ENCODE results near the gene CFAP46.
A peak's percentile ranks its signal among the peaks of the same experiment; 100 is the strongest.

The CFAP46 gene

GRCh38 chr10:132985546-132985900 is 43.2 kb upstream of the CFAP46 start:
- Histone ChIP-seq H3K9ac (ENCODE audit: low read length in 2 of 2) (no peak overlapping the region), H3K27me3 (ENCODE audit: control insufficient read depth in 1 of 2, insufficient read depth in 2 of 2, low read length in 2 of 2) (peaks cover 2 to 4% of the 10 kb centered on the region in 2 donors)

GRCh38 chr10:132984801-132985545 is 42.6 kb upstream of the CFAP46 start:
- H3K36me3 ChIP-seq (ENCODE audit: control insufficient read depth in 2 of 2, insufficient read depth in 2 of 2, low read length in 2 of 2): no peaks in the 10 kb centered on the region
- H3K9ac ChIP-seq (ENCODE audit: low read length in 2 of 2): no peak overlapping the region
- no peak overlapping the region for H3K27ac ChIP-seq (ENCODE audit: low read length)
- peaks cover 2 to 4% of the 10 kb centered on the region in 2 donors for H3K27me3 ChIP-seq (ENCODE audit: control insufficient read depth in 1 of 2, insufficient read depth in 2 of 2, low read length in 2 of 2)
- H3K4me1 ChIP-seq (ENCODE audit: control insufficient read depth, insufficient read depth, low read length): peaks cover 8% of the 10 kb centered on the region
- no peak overlapping the region for H3K4me3 ChIP-seq (ENCODE audit: low read length in 2 of 2)
- H3K9me3 ChIP-seq (ENCODE audit: control insufficient read depth in 2 of 2, low read length in 2 of 2): no peaks in the 10 kb centered on the region

More at GRCh38 chr10:132985546-132985900, 43.2 kb upstream of the CFAP46 start:
- Histone ChIP-seq H3K4me1 (ENCODE audit: control insufficient read depth, insufficient read depth, low read length) (peaks cover 8% of the 10 kb centered on the region), H3K9me3 (ENCODE audit: control insufficient read depth in 2 of 2, low read length in 2 of 2) (no peaks in the 10 kb centered on the region), H3K27ac (ENCODE audit: low read length) (no peak overlapping the region), H3K36me3 (ENCODE audit: control insufficient read depth in 2 of 2, insufficient read depth in 2 of 2, low read length in 2 of 2) (no peaks in the 10 kb centered on the region), H3K4me3 (ENCODE audit: low read length in 2 of 2) (no peak overlapping the region)

- Histone ChIP-seq H3K9me3 (ENCODE audit: control insufficient read depth in 2 of 2, low read length in 2 of 2) (no peaks in the 10 kb centered on the region), H3K4me3 (ENCODE audit: low read length in 2 of 2) (no peak overlapping the region), H3K27me3 (ENCODE audit: control insufficient read depth in 1 of 2, insufficient read depth in 2 of 2, low read length in 2 of 2) (peaks cover 3 to 4% of the 10 kb centered on the region in 2 donors), H3K9ac (ENCODE audit: low read length in 2 of 2) (no peak overlapping the region), H3K4me1 (ENCODE audit: control insufficient read depth, insufficient read depth, low read length) (peaks cover 8% of the 10 kb centered on the region), H3K36me3 (ENCODE audit: control insufficient read depth in 2 of 2, insufficient read depth in 2 of 2, low read length in 2 of 2) (no peaks in the 10 kb centered on the region), H3K27ac (ENCODE audit: low read length) (no peak overlapping the region)
Measured at GRCh38 chr10:132984008-132984295, 41.6 kb upstream of the CFAP46 start.

GRCh38 chr10:132983252-132984007 is 41.1 kb upstream of the CFAP46 start:
- Histone ChIP-seq H3K36me3 (ENCODE audit: control insufficient read depth in 2 of 2, insufficient read depth in 2 of 2, low read length in 2 of 2) (no peaks in the 10 kb centered on the region), H3K27me3 (ENCODE audit: control insufficient read depth in 1 of 2, insufficient read depth in 2 of 2, low read length in 2 of 2) (peaks cover 3 to 4% of the 10 kb centered on the region in 2 donors), H3K27ac (ENCODE audit: low read length) (no peak overlapping the region), H3K9ac (ENCODE audit: low read length in 2 of 2) (no peak overlapping the region), H3K4me3 (ENCODE audit: low read length in 2 of 2) (no peak overlapping the region), H3K4me1 (ENCODE audit: control insufficient read depth, insufficient read depth, low read length) (peaks cover 8% of the 10 kb centered on the region), H3K9me3 (ENCODE audit: control insufficient read depth in 2 of 2, low read length in 2 of 2) (no peaks in the 10 kb centered on the region)

- H3K9ac ChIP-seq (ENCODE audit: low read length in 2 of 2): no peak overlapping the region
- peaks cover 3 to 4% of the 10 kb centered on the region in 2 donors for H3K27me3 ChIP-seq (ENCODE audit: control insufficient read depth in 1 of 2, insufficient read depth in 2 of 2, low read length in 2 of 2)
- no peak overlapping the region for H3K27ac ChIP-seq (ENCODE audit: low read length)
- peaks cover 2% of the 10 kb centered on the region for H3K4me1 ChIP-seq (ENCODE audit: control insufficient read depth, insufficient read depth, low read length)
- no peaks in the 10 kb centered on the region for H3K36me3 ChIP-seq (ENCODE audit: control insufficient read depth in 2 of 2, insufficient read depth in 2 of 2, low read length in 2 of 2)
- peak overlapping the region in 1 of 2 donors; percentile 47 for H3K4me3 ChIP-seq (ENCODE audit: low read length in 2 of 2)
- H3K9me3 ChIP-seq (ENCODE audit: control insufficient read depth in 2 of 2, low read length in 2 of 2): no peaks in the 10 kb centered on the region
Measured at GRCh38 chr10:132982301-132982989, 40.1 kb upstream of the CFAP46 start.

- Histone ChIP-seq H3K9ac (ENCODE audit: low read length in 2 of 2) (no peak overlapping the region), H3K27me3 (ENCODE audit: control insufficient read depth in 1 of 2, insufficient read depth in 2 of 2, low read length in 2 of 2) (peaks cover 4 to 7% of the 10 kb centered on the region in 2 donors), H3K4me1 (ENCODE audit: control insufficient read depth, insufficient read depth, low read length) (peaks cover 2% of the 10 kb centered on the region), H3K36me3 (ENCODE audit: control insufficient read depth in 2 of 2, insufficient read depth in 2 of 2, low read length in 2 of 2) (no peaks in the 10 kb centered on the region), H3K27ac (ENCODE audit: low read length) (no peak overlapping the region), H3K4me3 (ENCODE audit: low read length in 2 of 2) (no peak overlapping the region), H3K9me3 (ENCODE audit: control insufficient read depth in 2 of 2, low read length in 2 of 2) (no peaks in the 10 kb centered on the region)
Measured at GRCh38 chr10:132981746-132982145, 39.4 kb upstream of the CFAP46 start.

GRCh38 chr10:132981173-132981555 is 38.8 kb upstream of the CFAP46 start:
- Histone ChIP-seq H3K9me3 (ENCODE audit: control insufficient read depth in 2 of 2, low read length in 2 of 2) (no peaks in the 10 kb centered on the region), H3K9ac (ENCODE audit: low read length in 2 of 2) (no peak overlapping the region), H3K27ac (ENCODE audit: low read length) (no peak overlapping the region), H3K27me3 (ENCODE audit: control insufficient read depth in 1 of 2, insufficient read depth in 2 of 2, low read length in 2 of 2) (peaks cover 0 to 7% of the 10 kb centered on the region in 2 donors), H3K4me3 (ENCODE audit: low read length in 2 of 2) (peak overlapping the region in 1 of 2 donors; percentile 29), H3K36me3 (ENCODE audit: control insufficient read depth in 2 of 2, insufficient read depth in 2 of 2, low read length in 2 of 2) (no peaks in the 10 kb centered on the region), H3K4me1 (ENCODE audit: control insufficient read depth, insufficient read depth, low read length) (peaks cover 2% of the 10 kb centered on the region)

- H3K36me3 ChIP-seq (ENCODE audit: control insufficient read depth in 2 of 2, insufficient read depth in 2 of 2, low read length in 2 of 2): no peaks in the 10 kb centered on the region
- peak overlapping the region in 1 of 2 donors; percentile 29 for H3K4me3 ChIP-seq (ENCODE audit: low read length in 2 of 2)
- H3K4me1 ChIP-seq (ENCODE audit: control insufficient read depth, insufficient read depth, low read length): peaks cover 2% of the 10 kb centered on the region
- H3K9me3 ChIP-seq (ENCODE audit: control insufficient read depth in 2 of 2, low read length in 2 of 2): no peaks in the 10 kb centered on the region
- no peak overlapping the region for H3K27ac ChIP-seq (ENCODE audit: low read length)
- peaks cover 0 to 6% of the 10 kb centered on the region in 2 donors for H3K27me3 ChIP-seq (ENCODE audit: control insufficient read depth in 1 of 2, insufficient read depth in 2 of 2, low read length in 2 of 2)
- H3K9ac ChIP-seq (ENCODE audit: low read length in 2 of 2): no peak overlapping the region
Measured at GRCh38 chr10:132980426-132981172, 38.2 kb upstream of the CFAP46 start.

- Histone ChIP-seq H3K27me3 (ENCODE audit: control insufficient read depth in 1 of 2, insufficient read depth in 2 of 2, low read length in 2 of 2) (peaks cover 5 to 12% of the 10 kb centered on the region in 2 donors), H3K4me3 (ENCODE audit: low read length in 2 of 2) (peak overlapping the region in 1 of 2 donors; percentile 22), H3K4me1 (ENCODE audit: control insufficient read depth, insufficient read depth, low read length) (peaks cover 2% of the 10 kb centered on the region)
Measured at GRCh38 chr10:132979491-132980425, 37.4 kb upstream of the CFAP46 start.

More at GRCh38 chr10:132979491-132980425, 37.4 kb upstream of the CFAP46 start:
- no peak overlapping the region for H3K27ac ChIP-seq (ENCODE audit: low read length)
- H3K9me3 ChIP-seq (ENCODE audit: control insufficient read depth in 2 of 2, low read length in 2 of 2): no peaks in the 10 kb centered on the region
- no peaks in the 10 kb centered on the region for H3K36me3 ChIP-seq (ENCODE audit: control insufficient read depth in 2 of 2, insufficient read depth in 2 of 2, low read length in 2 of 2)
- no peak overlapping the region for H3K9ac ChIP-seq (ENCODE audit: low read length in 2 of 2)
